Measurements from ENCODE around the gene EXOC4. TPM values are rescaled to one million over a fixed set of nuclear protein-coding genes. Genes with fewer than 3 reads are reported as not detected.

The EXOC4 gene
- total and polyA plus RNA-seq, 2 of the 8 experiments (the other 6 are each of a cell fraction or from before 2014, with no cell fraction given): 27.0 to 67.3 TPM

- TF ChIP-seq CHD7 (IDR thresholded peaks at IDR 0.05; ENCODE audit: insufficient replicate concordance, low read length) (no peak), SRF (IDR thresholded peaks at IDR 0.05; ENCODE audit: low read depth, low read length) (no peak), HDAC2 (IDR thresholded peaks at IDR 0.05; ENCODE audit: borderline replicate concordance in 1 of 2, low read depth in 2 of 2, low read length in 2 of 2) (no peak), EGR1 (IDR thresholded peaks at IDR 0.05; ENCODE audit: borderline replicate concordance, low read depth, low read length) (no peak), JUN (IDR thresholded peaks at IDR 0.05; ENCODE audit: low read depth, low read length) (no peak), EZH2 (IDR thresholded peaks at IDR 0.05; ENCODE audit: low read depth, low read length, severe bottlenecking) (no peak), SUZ12 (IDR thresholded peaks at IDR 0.05; ENCODE audit: low read length) (no peak), TEAD4 (IDR thresholded peaks at IDR 0.05; ENCODE audit: low read depth, low read length) (no peak), BRCA1 (IDR thresholded peaks at IDR 0.05; ENCODE audit: low read depth, low read length) (no peak), JUND (IDR thresholded peaks at IDR 0.05; ENCODE audit: low read length) (no peak), CREB1 (IDR thresholded peaks at IDR 0.05) (no peak), POLR2AphosphoS5 (IDR thresholded peaks at IDR 0.05; ENCODE audit: low read depth, low read length) (no peak), BACH1 (IDR thresholded peaks at IDR 0.05; ENCODE audit: low read length) (no peak)
Measured at GRCh38 chr7:133916621-133917020, 663.7 kb downstream of the EXOC4 start (continued).
